Liver (tissue), 9 donors: ENCODE measurements around the gene OCA2. TPM values are rescaled to one million over a fixed set of nuclear protein-coding genes. Genes with fewer than 3 reads are reported as not detected.

ENCODE experiments used
- DNase-seq: peaks from one replicate; pipeline ENCODE4 v3.0.0-alpha.2; 2017; ENCODE audit warnings: low spot score
- H3K27ac ChIP-seq, 2 donors: one replicate each; pipeline ENCODE4 v1.7.0; 2013; ENCODE audit warnings: inconsistent platforms in 2 of 2, low read length in 2 of 2, control low read depth in 1 of 2, low read depth in 1 of 2, mild to moderate bottlenecking in 1 of 2
- H3K27me3 ChIP-seq, 4 donors: one replicate each; pipeline versions ENCODE4 v1.6.1 to v1.7.0; 2013; ENCODE audit warnings: low read length in 3 of 4, inconsistent platforms in 1 of 4, mild to moderate bottlenecking in 1 of 4, moderate library complexity in 1 of 4; ENCODE audit not compliant: control insufficient read depth in 4 of 4, insufficient read depth in 4 of 4
- H3K36me3 ChIP-seq, 4 donors: one replicate each; pipeline versions ENCODE4 v1.6.1 to v1.7.0; 2013; ENCODE audit warnings: low read length in 3 of 4, mild to moderate bottlenecking in 3 of 4, low read depth in 1 of 4, moderate library complexity in 1 of 4; ENCODE audit not compliant: control insufficient read depth in 4 of 4, insufficient read depth in 3 of 4
- H3K4me1 ChIP-seq, 4 donors: one replicate each; pipeline versions ENCODE4 v1.6.1 to v1.7.0; 2013; ENCODE audit warnings: low read length in 3 of 4, mild to moderate bottlenecking in 3 of 4, moderate library complexity in 1 of 4; ENCODE audit not compliant: control insufficient read depth in 4 of 4, insufficient read depth in 4 of 4
- H3K4me3 ChIP-seq, 3 donors: one replicate each; pipeline versions ENCODE4 v1.6.1 to v1.7.0; 2013; ENCODE audit warnings: low read length in 3 of 3, control low read depth in 1 of 3, low read depth in 1 of 3, mild to moderate bottlenecking in 1 of 3
- H3K9ac ChIP-seq, 2 donors: one replicate each; pipeline ENCODE4 v1.7.0; 2013; ENCODE audit warnings: low read length in 2 of 2, mild to moderate bottlenecking in 2 of 2, moderate library complexity in 2 of 2, control low read depth in 1 of 2, low read depth in 1 of 2
- H3K9me3 ChIP-seq, 4 donors: one replicate each; pipeline versions ENCODE4 v1.6.1 to v1.7.0; 2013; ENCODE audit warnings: low read length in 3 of 4; ENCODE audit not compliant: control insufficient read depth in 4 of 4
- ATF3 ChIP-seq: IDR thresholded peaks from 2 replicates; pipeline ENCODE4 v1.6.1; 2016; ENCODE audit warnings: antibody characterized with exemption
- CTCF ChIP-seq: fragments of 150-350 bp; IDR thresholded peaks from 2 replicates; pipeline ENCODE4 v1.5.1; 2017; ENCODE audit warnings: improper control_type of control experiment, low read depth, low read length; ENCODE audit not compliant: missing input control
- EGR1 ChIP-seq, 2 donors: IDR thresholded peaks; 2 replicates each; pipeline ENCODE4 v1.6.1; 2016 to 2018; ENCODE audit warnings: antibody characterized with exemption in 2 of 2, low read depth in 2 of 2
- FOXA1 ChIP-seq: IDR thresholded peaks from 2 replicates; pipeline ENCODE4 v1.6.1; 2016; ENCODE audit warnings: antibody characterized with exemption
- GABPA ChIP-seq, 2 donors: IDR thresholded peaks in 1 of 2; conservative IDR thresholded peaks in 1 of 2; 2 replicates each; pipeline ENCODE4 v1.6.1; 2016; ENCODE audit warnings: antibody characterized with exemption in 2 of 2, mild to moderate bottlenecking in 1 of 2, moderate library complexity in 1 of 2
- HNF4A ChIP-seq, 2 donors: conservative IDR thresholded peaks; 2 replicates each; pipeline ENCODE4 v1.6.1; 2016; ENCODE audit warnings: antibody characterized with exemption in 2 of 2, mild to moderate bottlenecking in 2 of 2
- HNF4G ChIP-seq: IDR thresholded peaks from 2 replicates; pipeline ENCODE4 v1.6.1; 2016; ENCODE audit warnings: antibody characterized with exemption
- MAX ChIP-seq: IDR thresholded peaks from 2 replicates; pipeline ENCODE4 v1.6.1; 2016; ENCODE audit warnings: antibody characterized with exemption
- RAD21 ChIP-seq, 2 donors: IDR thresholded peaks; 2 replicates each; pipeline ENCODE4 v1.6.1; 2016; ENCODE audit warnings: antibody characterized with exemption in 2 of 2, mild to moderate bottlenecking in 2 of 2
- RXRA ChIP-seq, 2 donors: IDR thresholded peaks; 2 replicates each; pipeline ENCODE4 v1.6.1; 2017 to 2018; ENCODE audit warnings: antibody characterized with exemption in 2 of 2, mild to moderate bottlenecking in 1 of 2
- TAF1 ChIP-seq: conservative IDR thresholded peaks from 2 replicates; pipeline ENCODE4 v1.6.1; 2016; ENCODE audit warnings: antibody characterized with exemption, mild to moderate bottlenecking
- YY1 ChIP-seq: IDR thresholded peaks from 2 replicates; pipeline ENCODE4 v1.6.1; 2016; ENCODE audit warnings: antibody characterized with exemption, mild to moderate bottlenecking
- ZBTB33 ChIP-seq: IDR thresholded peaks from 2 replicates; pipeline ENCODE4 v1.6.1; 2016; ENCODE audit warnings: antibody characterized with exemption
- WGBS: extraction: QIAGEN DNeasy Blood & Tissue Kit; methylation state at CpG from one replicate; pipeline ENCODE4 v1.1.7; 2013; 5-methylcytosine and 5-hydroxymethylcytosine counted together
- polyA plus RNA-seq, 2 donors: library from polyadenylated mRNA; stranded (reverse) in 1 of 2; unstranded in 1 of 2; fragments of 200-250 nt in 1 of 2; fragments of >200 nt in 1 of 2; fragmentation: Nextera tagmentation in 1 of 2; extraction: Ambion mirVana in 1 of 2; gene quantifications; one replicate each; pipeline versions ENCODE4 v1.2.1 to v1.2.3, GENCODE V29; 2013 to 2015
- total RNA-seq, 2 donors: library from RNA; depleted of rRNA; stranded (reverse); fragments of >200 nt; gene quantifications; one replicate each; pipeline ENCODE4 v1.2.3, GENCODE V29; 2014
- donor health status: healthy.
- donor health status: healthy.
- donor health status: healthy.
- donor health status: healthy.
- donor health status: healthy.

OCA2 gene
- total and polyA plus RNA-seq, 4 donors: 0.02 to 0.56 (median 0.15) TPM

GRCh38 chr15:27770086-27770607, 329.0 kb downstream of the OCA2 start:
- DNase-seq: no peak
- Histone ChIP-seq H3K36me3 (peaks cover 0 to under 1% (median 0%) of the 10 kb centered on the region in 4 donors), H3K9ac (no peak overlapping the region), H3K4me3 (no peak overlapping the region), H3K27me3 (no peaks in the 10 kb centered on the region), H3K9me3 (peaks cover 0 to 5% (median 3%) of the 10 kb centered on the region in 4 donors), H3K27ac (no peak overlapping the region), H3K4me1 (no peaks in the 10 kb centered on the region)
- TF ChIP-seq ZBTB33: no peak
- no peak for TF ChIP-seq ATF3
- no peak for TF ChIP-seq MAX
- TF ChIP-seq CTCF: no peak
- TF ChIP-seq HNF4G: no peak
- no peak for TF ChIP-seq RXRA (IDR thresholded peaks at IDR 0.05)
- WGBS: 89% methylated on average over 48 of the region's 48 CpGs

- H3K27me3 ChIP-seq: no peaks in the 10 kb centered on the region
- H3K4me3 ChIP-seq: no peak overlapping the region
- TF ChIP-seq GABPA (IDR thresholded peaks at IDR 0.05 in 1 of 2, conservative IDR thresholded peaks at IDR 0.05 in 1 of 2) (no peak), YY1 (no peak), HNF4A (conservative IDR thresholded peaks at IDR 0.05) (no peak), HNF4G (no peak), EGR1 (IDR thresholded peaks at IDR 0.05; ENCODE audit: low read depth in 2 of 2) (no peak), RAD21 (IDR thresholded peaks at IDR 0.05) (no peak), ATF3 (no peak), TAF1 (no peak), FOXA1 (no peak)
- WGBS: 91% methylated on average over 13 of the region's 13 CpGs
- H3K9ac ChIP-seq: no peak overlapping the region
- no peak for DNase-seq
- no peaks in the 10 kb centered on the region for H3K4me1 ChIP-seq
- peaks cover 0 to 1% (median 0%) of the 10 kb centered on the region in 4 donors for H3K36me3 ChIP-seq
- peaks cover 0 to 5% (median 3%) of the 10 kb centered on the region in 4 donors for H3K9me3 ChIP-seq
- no peak overlapping the region for H3K27ac ChIP-seq
Measured at GRCh38 chr15:27769652-27770051, 329.5 kb downstream of the OCA2 start.
